ENCODE results near the gene LBHD2. TPM values are rescaled to one million over a fixed set of nuclear protein-coding genes. Genes with fewer than 3 reads are reported as not detected.

The LBHD2 gene
- total RNA-seq, 6 experiments from 2014 or later = not detected

DNA sequence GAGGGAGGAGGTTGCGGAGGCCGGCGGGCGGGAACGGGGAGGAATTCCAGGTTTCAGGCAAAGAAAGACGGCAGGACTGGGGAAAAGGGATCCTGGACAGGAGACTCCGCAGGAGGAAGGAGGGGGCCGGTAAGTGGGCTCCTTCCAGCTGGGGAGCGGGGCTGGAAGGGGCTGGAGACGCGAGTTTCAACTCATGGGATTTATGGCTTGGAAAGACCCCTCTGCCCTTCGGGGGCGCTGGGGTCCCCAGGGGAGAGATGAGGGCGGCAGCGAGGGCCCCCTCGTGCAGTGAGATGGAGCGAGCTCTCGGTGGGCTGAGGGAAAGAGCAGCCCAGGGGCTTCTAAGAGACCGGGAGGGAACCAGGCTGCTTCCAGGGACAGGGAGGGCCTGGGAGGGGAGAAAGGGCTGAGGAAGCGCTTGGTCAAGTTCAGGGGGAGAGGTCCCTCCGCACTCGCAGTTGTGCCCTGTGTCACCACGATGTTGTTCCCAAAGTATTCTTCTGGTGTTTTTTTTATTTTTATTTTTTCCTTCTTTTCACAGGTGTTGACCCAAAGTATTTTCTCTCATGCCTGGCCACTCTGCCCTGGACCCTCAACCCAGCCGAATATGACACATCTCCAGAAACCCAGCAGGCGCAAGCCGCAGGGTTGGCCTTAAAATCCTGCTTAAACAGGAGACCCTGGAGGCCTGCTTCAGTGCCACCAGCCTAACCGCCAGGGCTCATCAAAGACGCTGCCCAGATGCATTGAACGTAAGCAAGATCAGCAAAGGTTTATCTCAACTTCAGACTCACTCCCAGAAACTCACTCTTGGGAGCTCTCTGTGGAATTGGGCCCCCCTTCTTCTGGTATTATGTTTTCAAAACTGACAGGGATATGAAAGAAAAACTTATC lies 55.4 kb downstream of the LBHD2 start:
- DNase-seq (peak in 1 of 3 donors; percentile 52), ATAC-seq (no peak)
- H3K9me3 ChIP-seq = no peaks in the 10 kb centered on the region
- H3K27ac ChIP-seq = no peak overlapping the region
- TF ChIP-seq POLR2A (IDR thresholded peaks at IDR 0.05) = no peak
- TF ChIP-seq, protein P1, sequence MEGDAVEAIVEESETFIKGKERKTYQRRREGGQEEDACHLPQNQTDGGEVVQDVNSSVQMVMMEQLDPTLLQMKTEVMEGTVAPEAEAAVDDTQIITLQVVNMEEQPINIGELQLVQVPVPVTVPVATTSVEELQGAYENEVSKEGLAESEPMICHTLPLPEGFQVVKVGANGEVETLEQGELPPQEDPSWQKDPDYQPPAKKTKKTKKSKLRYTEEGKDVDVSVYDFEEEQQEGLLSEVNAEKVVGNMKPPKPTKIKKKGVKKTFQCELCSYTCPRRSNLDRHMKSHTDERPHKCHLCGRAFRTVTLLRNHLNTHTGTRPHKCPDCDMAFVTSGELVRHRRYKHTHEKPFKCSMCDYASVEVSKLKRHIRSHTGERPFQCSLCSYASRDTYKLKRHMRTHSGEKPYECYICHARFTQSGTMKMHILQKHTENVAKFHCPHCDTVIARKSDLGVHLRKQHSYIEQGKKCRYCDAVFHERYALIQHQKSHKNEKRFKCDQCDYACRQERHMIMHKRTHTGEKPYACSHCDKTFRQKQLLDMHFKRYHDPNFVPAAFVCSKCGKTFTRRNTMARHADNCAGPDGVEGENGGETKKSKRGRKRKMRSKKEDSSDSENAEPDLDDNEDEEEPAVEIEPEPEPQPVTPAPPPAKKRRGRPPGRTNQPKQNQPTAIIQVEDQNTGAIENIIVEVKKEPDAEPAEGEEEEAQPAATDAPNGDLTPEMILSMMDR (IDR thresholded peaks at IDR 0.05) = no peak
- no peaks in the 10 kb centered on the region for H3K27me3 ChIP-seq
- peaks cover 0 to 14% (median 0%) of the 10 kb centered on the region in 4 donors for H3K4me1 ChIP-seq
- intact Hi-C loops (cut with DNase I) = no loop called here
- 74% methylated on average over 21 of the region's 29 CpGs for WGBS (ENCODE audit: insufficient coverage, low coverage, low lambda C conversion rate, missing lambda C conversion rate)
- no peaks in the 10 kb centered on the region for H3K36me3 ChIP-seq
- no peak overlapping the region for H3K4me3 ChIP-seq

Other genes starting within 250 kb of the LBHD2 start
- gene AMN, start 161.5 kb upstream of the LBHD2 start, total RNA-seq = 10 to 100 TPM in 5 of 6 experiments, 1 to 10 TPM in 1; 7.1 to 69.1 (median 28.6) TPM
- gene CDC42BPB, start 26.7 kb upstream of the LBHD2 start, total RNA-seq = 10 to 100 TPM; 38.4 to 55.5 (median 43.0) TPM
- 10 to 100 TPM; 34.2 to 87.1 (median 48.1) TPM for gene EXOC3L4, start 10.5 kb downstream of the LBHD2 start, total RNA-seq
- gene TNFAIP2, start 39.3 kb downstream of the LBHD2 start, total RNA-seq = 100 to 1,000 TPM in 1 of 6 experiments, 10 to 100 TPM in 5; 23.2 to 122 (median 32.6) TPM

Data from right lobe of liver (tissue), 6 donors.